GM18907 (cell line): ENCODE measurements around the gene TPH1.
"Not testable (repeated sequence)": the region's sequence is repeated elsewhere in the genome, so short reads cannot be mapped to it uniquely, and the experiment has no call there.

Experiments
- ATAC-seq: cut with Tn5 transposase; IDR thresholded peaks from one replicate; pipeline ENCODE4 v1.9.1; 2021; ENCODE audit warnings: mild to moderate bottlenecking, moderate library complexity; ENCODE audit not compliant: unreplicated experiment

The TPH1 gene

DNA sequence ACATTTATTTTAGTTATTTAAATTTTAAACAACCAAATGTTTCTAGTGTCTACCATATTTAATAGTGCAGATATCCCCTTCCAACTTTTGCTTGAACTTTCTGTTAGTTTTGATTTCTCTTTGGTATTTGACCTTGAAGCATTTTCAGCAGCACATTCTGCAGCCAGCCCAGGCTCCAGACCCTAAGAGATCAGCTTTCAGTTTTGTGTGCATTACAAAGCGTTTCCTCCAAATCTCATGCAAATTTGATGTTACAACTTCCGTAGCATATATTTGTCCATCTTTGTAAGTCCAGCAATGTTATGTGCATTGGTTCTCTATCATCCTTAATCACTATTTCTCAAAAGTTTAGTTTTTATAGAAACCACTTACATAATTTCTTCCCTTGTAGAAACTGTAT is 18.6 kb downstream of the TPH1 start:
- no peak for ATAC-seq

DNA sequence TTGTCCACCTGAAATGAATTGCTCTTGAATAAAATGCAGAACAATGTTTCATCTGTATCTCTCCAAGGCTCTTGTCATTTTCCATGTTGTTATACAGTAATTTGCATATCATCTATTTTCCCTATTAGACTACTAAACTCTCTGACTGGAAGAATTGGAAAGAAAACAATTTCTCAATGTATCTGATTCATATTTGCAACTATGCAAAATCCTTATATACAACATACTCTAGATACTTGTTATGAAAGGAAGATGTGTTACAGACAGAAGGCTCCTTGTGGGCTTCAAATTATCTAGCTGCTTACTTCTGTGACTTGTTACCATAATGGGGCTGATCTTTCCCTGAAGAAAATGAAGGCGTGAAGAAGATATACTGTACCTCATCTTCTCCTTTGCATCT is 23.6 kb downstream of the TPH1 start:
- no peak for ATAC-seq

DNA sequence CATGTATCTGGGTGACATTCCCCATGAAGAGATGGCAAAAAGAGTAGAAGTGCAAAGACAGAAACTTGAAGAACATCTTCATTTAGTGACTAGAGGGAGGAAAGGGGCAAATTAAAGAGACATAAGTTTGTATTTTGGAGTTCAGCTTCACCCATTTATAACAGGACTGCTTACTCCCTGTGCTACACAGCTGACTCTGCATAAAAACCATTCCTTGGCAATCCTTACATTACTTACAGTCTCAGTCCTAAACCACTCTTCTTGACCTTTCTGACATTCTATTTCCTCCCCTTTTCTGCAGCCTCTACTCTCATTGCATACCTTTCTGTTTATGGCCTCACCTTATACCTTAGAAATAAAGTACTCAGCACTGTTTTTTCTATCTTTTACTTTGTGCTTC is 26.4 kb downstream of the TPH1 start:
- ATAC-seq, result no peak

DNA sequence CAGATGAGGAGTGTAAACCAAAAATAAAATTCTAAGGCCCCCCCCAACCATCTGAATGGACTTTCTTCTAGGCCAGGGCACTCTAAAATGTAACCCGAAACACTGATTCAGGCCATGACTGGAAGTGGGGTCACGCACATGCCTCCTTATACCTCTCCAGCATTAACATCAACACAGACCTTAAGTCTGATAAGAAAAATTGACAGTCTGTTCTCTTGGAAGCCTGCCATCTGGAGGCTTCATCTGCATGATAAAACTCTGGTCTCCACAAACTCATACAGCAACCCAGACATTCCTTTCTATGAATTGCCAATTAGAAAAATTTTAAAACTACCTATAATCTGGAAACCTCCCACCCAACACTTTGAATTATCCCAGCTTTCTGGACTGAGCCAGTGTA is 29.3 kb downstream of the TPH1 start:
- no peak for ATAC-seq

DNA sequence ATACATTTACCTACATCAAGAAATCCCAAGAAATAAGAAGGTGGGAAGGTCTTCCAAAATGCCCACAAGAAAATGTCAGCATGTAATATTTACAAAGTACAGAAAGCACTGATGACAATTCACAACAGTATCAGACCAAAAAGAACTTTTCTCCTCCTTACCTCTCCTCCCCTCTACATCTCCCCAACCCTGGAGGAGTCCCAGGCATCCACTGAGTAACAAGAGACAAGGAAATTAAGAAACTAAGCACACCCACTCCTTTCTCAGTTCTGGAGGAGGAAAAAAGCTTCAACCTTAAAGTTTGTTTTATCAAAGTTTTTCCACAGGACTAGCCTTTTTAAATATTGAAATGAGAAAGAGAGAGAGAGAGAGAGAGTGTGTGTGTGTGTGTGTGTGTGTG is 31.2 kb downstream of the TPH1 start:
- ATAC-seq, result no peak

DNA sequence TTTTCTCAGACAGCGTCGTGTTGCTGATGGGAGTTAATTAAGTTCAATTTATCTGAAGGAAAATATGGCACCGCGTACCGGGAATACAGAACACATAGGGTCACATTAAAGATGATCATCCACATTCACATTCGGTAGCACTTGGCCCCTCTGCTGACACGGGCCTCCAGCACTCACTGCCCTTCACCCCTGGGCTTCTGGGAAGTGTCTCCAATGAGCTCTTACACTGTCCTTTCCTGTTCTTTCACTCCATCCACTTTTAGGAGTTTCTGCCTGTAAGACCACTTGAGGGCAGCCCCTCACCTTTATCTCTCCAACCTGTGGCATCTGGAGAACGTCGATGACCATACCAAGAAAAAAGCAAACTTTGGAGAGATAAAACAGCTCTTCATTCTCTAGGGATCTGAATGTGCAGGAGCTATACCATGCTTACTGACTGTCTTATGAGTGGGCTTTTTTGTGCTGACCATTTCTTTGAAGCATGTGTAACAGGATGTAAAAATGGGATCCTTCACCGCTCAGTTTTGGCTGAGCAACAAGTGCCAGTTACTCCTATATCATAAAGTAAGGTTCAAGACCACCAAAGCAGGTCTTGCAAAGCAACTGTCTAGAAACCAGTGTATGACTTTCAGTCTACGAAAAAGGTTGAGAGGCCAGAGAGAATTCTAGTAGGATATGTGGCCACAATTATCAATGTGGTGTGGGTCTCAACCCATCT is 32.1 kb downstream of the TPH1 start:
- no peak for ATAC-seq

DNA sequence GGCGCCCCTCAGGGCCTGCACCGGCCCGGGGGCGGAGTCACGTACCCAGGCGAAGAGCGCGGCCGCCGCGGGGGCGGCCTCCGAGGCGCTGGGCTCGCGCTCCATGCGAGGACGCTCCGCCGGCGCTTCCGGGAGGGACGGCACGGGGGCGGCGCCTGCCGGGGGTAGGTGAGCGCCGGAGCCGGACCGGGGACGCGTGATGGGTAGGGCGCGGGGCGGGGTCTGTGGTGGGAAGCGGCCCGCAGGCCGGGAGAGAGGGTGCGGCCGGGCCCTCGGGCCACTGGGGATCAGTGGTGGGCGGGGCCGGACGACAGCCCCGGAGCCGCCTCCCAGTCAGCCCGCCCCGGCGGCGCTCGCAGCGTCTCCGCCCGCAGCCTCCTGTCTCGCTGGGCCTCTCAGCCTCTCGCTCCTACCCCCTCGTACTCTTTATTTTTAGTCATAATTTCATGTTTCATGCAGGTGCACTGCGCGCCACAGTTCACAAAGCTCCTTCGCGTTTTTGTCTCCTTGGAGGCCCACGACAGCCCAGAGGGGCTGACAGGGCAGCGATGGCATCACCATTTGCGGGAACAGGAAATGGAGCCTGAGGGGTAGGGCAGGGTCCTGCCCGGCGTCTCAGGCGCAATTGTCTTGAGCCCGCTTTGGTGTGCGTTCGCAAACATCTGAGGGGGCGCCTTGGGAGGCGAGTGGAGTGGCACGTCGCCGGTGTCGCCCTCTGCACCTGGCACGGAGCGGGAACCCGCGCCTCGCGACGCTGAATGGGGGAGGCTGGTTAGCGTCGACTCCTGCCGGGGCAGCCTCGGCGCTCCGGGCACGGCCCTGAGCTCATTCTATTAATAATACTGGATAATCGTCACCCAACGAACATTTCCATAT is 32.9 kb downstream of the TPH1 start, which contains the start of gene SERGEF:
Gene SERGEF (minus strand): TSS at position 142 of the 876 bp plus-strand sequence. CDS start 37 bp downstream, at position 105.
- ATAC-seq, result peak; percentile 92

DNA sequence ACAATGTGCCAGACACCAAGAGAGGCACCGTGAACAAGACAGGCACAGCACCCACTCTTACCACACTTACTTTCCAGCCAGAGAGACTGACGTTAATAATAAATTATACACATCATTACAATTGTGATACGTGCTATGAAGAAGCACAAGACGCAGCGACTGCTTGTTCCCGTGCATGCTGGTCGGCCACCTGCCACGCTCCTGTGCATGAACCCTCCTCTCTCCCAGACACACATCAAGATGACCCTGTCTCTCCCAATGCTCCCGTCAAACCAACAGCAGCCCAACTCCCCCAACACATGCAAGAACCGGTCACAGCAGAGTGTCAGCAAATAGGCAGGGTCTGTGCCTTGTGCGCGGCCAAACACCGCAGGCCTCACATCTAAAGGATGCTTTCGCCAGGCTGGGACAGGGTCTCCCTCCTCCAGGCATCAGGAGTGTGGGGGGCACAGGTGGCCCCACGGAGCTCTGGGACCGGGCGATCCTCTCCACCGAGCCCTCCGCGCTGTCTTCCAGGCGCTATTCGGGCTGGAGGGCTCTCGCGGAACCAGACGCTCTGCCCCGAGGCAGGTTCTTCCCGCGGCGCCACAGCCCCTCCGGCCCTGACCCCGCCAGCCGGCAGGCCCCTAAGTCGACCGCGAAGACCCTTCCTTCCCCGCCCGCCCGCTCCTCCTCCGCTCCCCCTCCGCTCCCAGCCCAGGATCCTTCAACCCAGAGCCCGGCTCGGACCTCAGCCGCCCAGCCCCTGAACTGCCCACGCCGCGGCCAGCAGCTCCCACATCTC is 33.8 kb downstream of the TPH1 start:
- ATAC-seq, result peak; percentile 14

DNA sequence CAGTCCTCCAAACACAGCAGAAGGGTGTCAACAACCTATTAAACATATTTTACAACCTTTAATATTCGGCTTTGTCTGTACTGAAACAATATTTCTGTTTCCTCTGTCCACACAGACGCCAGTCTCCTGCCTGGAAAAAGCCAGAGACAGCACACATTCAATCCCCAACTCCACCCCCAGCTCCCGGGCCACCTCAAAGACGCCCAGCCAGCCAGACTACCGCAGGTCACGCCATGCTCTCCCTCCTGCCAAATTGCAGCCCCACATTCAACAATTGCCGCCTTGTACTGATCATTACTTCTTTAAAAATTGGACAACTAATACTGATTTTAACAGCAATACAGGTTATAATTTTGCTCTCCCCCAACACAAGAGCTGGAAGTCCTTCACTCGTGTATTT is 34.4 kb downstream of the TPH1 start:
- ATAC-seq, result no peak

DNA sequence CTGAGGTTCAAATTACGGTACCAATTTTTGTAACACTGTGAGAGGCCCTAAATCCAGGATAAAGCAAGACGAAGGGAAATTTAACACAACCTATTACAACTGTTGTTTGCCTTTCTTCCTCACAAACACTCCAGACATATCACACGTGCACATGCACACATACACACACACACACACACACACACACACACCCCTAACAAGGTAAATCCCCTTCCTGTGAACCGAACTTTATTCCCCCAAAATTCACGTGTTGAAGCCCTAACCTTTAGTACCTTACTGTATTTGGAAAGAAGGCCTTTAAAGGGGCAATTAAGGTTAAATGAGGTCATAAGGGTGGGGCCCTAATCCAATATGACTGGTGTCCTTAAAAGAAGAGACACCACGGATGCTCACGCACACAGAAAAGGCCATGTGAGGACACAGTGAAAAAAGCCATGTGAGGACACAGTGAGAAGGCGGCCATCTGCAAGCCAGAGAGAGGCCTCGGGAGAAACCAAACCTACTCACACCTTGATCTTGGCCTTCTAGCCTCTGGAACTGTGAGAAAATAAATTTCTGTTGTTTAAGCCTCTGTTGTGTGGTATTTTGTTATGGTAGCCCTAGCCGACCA is 35.0 kb downstream of the TPH1 start:
- ATAC-seq, result no peak

DNA sequence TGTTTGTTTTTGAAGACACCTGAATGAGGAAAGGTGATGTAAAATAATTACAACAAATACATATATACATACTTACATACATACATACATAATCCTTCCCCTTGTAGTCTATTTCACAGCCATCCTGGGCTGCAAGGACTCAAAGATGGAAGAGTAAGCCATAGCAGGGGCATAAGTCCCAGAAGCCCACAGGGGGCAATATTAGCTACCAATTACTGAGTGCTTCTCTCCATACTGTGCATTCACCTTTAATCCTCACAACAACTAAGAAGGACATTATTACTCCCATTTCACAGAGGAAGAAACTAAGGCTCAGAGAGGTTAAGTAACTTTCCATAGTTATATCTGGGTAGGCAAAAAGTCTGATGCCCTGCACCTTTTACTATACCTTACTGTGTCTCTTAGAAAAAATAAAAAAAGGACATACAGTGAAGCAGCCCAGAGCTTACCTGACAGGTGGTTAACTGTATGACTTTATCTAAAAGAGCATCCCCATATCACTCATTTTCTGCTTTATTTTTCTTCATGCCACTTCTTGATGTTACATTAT is 35.9 kb downstream of the TPH1 start:
- no peak for ATAC-seq

DNA sequence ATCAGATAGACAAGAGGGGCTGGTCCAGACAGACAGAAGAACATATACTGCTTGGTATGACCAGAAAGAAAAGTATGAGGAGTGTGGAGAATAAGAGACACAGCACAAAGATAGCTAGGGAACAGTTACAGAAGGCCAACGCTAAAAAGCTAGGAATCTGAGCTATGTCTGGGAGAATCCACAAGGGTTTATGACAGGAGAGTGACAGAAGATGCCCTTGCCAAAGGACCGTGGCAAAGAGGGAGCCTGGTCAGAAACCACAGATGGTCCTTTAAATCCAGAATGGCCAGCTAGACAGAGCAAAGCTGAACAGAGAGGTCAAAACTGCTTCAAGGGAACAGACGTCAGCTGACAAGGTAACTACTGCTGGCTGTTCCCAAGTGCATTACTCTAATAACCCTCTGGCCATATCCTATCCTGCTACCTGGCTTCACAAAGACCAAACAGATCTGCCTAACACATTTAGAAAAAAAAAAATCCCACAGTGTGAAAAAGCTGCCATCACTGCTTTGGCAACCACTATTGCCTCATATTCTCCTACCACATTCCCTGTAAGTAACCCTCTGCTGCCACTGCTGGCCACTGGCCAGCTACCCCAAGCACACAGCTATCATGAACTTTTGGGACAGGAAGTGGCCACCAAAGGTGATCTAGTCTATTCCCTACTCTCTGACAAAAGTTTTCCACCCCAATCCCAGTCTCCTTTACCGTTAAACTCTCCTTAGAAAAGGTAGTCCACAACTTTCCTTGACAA is 40.5 kb downstream of the TPH1 start:
- no peak for ATAC-seq

DNA sequence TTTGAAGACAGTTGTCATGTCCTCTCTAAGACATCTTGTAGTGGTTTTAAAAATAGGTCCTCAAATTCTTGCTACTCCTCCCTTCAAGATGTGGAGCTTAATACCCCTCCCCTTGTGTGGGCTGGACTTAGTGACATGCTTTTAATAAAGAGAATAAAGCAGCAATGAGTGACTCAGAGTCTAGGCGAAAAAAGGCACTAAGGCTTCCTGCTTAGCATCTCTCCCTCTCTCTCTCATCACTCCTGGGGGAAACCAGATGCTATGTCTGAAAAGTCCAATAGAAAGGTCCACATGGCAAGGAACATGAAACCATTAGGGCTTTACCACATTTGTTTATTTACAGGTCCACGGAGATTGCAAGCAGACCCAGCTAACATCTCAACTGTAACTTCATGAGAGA is 44.9 kb downstream of the TPH1 start:
- ATAC-seq, result no peak

DNA sequence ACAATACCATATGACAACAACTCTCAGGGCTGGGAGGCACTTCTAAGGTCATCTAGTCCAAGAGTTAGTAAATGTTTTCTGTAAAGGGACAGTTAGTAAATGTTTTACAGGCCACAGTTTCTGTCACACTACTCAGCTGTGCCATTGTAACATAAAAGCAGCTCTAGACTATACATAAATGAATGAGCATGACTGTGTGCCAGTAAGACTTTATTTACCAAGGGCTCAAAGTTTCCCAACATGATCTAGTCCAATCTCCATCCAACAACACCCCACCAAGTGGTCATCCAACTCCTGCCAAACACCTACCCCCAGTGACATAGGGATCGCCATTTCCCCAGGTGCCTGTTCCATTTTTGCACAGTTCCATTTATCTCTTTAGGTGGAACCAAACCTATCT is 45.3 kb downstream of the TPH1 start:
- peak; percentile 89 for ATAC-seq

DNA sequence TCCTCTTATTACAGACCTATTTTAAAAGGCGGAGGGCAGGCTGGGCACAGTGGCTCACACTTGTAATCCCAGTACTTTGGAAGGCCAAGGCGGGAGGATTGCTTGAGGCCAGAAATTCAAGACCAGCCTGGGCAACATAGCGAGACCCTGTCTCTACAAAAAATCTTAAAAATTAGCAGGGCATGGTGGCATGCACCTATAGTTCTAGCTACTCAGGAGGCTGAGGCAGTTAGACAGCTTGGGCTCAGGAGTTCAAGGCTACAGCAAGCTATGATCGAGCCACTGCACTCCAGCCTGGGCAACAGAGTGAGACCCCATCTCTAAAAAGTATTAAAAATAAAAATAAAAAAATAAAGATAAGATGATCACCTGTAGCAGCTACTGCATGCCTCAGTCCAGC is 45.9 kb downstream of the TPH1 start:
- not testable (repeated sequence) for ATAC-seq
